Fibroblast of skin of left quadriceps (primary cell): ENCODE data around the gene PROSER2.

ENCODE experiments used
- DNase-seq, 2 experiments: peaks; one replicate each; pipeline ENCODE4 v3.0.0-alpha.2; 2013; ENCODE audit warnings: low read depth in 2 of 2

Gene PROSER2, protein sequence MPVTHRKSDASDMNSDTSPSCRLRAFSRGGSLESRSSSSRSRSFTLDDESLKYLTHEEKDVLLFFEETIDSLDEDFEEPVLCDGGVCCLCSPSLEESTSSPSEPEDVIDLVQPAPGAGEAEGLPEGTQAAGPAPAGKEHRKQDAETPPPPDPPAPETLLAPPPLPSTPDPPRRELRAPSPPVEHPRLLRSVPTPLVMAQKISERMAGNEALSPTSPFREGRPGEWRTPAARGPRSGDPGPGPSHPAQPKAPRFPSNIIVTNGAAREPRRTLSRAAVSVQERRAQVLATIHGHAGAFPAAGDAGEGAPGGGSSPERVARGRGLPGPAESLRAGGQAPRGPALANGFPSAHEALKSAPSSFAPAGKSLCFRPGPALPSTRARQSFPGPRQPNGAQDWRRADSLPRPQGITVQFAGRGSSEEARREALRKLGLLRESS

DNA sequence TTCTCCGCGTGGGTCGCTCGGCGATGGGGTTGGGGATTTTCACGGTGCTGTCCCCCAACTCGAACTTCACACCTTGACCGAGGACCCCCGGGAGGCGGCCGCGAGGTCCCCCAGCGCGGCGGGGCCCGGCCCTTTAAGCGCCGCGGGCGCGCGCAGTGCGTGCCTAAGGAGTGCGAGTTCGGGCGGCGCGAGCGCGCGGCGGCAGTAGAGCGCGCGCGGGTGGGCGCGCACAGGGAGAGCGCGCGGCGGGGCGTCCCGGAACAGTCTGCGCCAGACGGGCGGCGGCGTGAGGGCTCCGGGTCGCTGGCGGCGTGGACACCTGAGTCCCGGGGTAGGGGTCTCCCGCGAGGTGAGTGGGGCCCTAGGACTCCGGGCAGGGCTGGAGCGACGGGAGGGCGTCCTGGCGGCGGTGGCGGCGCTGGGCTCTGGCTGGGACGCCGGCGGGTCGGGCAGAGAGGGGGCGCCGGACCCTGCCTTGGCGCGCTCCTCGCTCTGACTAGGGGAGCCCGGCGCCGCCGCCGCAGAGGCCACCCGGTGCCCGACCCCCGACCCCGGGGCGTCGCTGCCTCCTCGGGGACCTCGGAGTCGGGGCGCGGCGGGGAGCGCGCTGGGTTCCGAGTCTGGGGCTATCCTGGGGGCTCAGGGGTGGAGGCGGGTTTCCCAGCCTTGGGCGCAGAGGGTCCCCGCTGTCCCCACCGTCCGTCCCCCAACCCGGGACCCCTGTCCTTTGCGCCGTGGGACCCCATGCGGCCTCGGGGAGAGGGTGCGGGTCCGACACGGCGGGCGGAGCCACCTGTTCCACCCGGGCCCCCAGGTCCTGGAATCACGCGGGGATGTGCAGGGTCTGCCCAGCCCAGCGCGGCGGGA lies at the start of gene PROSER2:
PROSER2 (plus strand) TSS at position 235 of the 867 bp plus-strand sequence. CDS start 28,722 bp downstream, outside the sequence.
- DNase-seq = no peak

DNA sequence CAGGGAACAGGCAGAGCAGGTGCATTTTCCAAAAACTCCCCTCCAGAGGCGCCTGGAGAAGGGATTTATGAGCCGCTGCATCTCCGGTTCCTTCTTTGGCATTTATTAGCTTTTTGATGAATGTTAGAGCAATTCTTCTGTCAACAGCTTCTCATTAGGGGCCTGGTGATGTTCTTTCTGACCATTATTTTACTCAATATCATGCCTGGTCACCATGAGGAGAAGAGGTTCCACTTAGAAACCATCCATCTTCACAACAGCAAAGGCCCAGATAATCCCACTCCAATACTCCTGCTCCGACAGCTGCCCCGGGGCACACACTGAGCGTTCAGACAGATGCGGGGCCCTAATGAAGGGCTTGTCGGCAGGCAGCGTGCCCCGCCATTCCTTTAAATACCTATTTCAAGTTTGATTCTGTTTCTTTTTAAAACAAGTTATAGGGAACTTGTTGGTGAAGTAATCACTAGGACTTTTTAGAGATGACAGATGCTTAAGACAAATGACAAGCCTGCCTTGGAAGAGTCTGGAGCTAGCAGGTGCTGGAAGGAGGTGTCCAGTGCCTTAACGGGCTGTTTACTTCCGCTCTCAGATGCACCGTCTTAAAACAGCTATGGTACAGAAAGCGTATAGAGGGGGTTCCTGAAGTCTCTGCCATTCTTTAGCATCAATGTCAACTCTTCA lies 49.3 kb upstream of the PROSER2 start:
- DNase-seq = no peak

DNA sequence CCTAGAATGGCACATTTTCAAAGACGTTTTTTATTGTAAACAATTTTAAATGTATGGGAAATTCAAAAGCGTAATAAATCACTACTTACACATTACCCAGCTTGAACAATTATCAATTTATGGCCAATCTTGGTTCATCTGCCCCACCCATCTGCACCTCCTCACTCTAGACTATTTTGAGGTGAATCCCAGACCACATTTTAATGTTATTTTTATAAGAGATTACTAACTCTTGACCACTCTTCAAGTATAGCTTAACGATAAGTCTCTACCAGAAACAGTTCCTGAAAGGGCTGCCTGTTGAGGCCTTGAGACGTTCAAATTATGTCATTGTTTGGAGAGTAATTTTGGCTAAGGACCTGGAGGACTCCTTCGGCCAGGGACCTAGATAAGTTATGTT lies 47.7 kb upstream of the PROSER2 start:
- DNase-seq = no peak

DNA sequence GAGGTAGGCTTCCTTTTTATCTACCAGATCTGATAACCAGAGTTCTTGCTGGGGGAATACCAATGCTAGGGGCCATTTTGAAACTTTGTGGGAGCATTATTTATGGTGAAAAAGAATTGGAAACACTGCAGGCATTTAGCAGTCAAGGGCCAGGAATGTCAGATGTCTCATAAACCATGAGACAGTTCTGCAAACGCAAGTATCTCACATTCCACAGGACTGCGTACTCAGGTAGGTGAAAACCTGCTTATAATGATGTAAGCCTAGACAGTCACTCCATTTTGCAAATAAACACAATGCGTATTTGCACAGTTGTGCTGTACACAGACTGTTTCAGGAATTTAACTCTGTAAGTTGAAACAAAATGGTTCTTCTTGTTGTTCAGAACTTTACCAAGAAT lies 47.1 kb upstream of the PROSER2 start:
- DNase-seq = no peak

DNA sequence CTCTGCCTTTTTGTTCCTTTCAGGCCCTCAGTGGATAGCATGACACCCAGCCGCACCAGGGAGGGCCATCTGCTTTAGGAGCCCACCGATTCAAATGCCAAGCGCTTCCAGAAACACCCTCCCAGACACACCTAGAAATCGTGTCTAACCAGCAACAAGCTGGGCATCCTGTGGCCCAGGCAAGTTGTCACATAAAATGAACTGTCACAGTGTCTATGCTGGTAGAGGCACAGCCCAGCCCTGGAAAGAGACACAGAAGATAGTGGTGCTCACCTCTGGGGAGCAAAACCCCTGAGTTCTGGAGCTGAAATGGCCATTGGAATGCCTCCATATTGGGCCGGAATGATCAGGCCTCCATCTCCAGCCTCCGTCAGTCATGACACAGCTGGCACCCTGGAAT lies 42.0 kb upstream of the PROSER2 start:
- no peak for DNase-seq

DNA sequence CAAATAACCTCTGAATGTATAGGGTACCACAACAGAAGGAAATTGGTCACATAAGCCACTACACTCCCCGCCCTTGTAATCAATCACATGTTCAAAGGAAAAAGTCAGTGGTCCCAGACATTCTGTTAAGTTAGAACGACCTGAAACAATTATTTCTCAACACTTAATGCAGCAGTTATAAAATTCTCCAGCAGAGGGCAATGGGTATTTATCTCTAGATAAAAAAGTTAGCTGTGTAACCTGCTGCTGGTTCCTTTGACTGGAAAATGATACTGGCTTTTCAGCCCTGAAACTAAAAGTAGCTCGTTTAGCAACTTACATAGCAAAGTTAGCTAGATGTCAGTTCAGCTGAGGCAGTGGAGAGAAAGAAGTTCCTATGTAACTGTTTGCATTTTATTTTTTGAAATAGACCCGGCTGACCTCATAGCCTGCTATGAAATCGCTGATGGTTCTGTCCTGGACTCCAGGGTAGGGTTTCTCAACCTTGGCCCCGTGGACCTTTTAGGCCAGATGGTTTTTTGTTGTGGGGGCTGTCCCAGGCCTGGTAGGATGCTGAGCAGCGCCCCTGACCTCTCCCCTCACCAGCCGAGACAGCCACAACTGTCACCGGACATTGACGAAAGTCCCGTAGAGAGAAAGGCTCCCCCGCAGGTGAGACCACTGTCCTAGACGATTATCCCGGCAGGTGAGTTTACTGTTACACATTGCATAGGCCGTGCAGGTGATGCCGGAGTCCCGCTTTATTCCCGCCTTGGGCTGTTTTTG lies 40.2 kb upstream of the PROSER2 start:
- DNase-seq = peak; percentile 17 to 30

DNA sequence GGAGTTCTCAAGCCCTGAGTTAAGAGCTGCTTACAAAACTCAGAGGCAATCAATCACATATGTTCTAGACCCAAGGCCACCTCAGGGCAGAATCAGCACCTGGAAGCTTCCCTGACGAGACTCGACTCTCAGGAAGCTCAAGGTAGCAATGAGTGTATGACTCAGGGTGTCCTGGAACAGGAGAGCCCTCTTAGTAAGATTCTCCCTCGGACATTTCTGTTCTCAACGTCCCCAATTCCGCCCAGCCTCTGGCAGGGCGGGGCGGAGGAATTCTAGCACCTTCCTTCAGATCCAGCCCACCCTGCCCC lies 39.6 kb upstream of the PROSER2 start:
- DNase-seq = no peak

DNA sequence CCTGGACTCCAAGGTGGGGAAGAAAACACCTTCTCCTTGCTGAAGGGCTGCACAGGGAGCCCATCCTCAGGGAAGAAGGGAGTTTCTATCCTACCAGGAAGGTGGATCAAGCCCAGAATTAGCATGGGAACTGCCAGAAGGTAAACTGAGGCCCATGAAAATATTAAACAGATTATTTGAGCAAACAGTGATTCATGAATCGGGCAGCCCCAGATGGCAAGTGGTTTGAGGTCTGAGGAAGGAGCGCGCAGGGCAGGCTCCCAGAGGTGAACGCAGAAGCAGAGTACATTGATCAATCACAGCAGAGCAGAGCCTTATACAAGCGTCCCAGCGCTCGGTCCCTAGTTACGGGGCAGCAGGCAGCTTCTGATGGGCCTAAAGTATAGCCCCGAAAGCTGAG lies 35.8 kb upstream of the PROSER2 start:
- DNase-seq = no peak

DNA sequence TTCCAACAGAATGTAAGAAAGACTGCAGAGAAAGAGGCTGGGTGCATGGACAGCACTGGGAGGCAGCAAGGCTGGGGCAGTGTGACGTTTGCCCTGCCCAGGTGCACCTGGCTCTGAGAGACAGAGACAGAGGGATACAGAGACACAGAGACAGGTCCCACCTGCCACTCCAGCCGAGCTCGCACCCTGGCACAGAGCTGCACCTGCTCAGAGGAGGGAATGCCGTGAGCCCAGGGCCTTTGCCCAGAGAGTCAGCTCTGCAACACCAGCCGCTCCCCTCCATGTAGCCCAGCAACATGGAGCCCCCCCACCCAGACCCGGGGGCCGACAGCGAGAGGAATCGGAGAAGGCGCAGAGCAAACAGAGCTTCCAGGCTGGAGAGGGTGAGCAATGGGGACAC lies 35.3 kb upstream of the PROSER2 start:
- DNase-seq = no peak

DNA sequence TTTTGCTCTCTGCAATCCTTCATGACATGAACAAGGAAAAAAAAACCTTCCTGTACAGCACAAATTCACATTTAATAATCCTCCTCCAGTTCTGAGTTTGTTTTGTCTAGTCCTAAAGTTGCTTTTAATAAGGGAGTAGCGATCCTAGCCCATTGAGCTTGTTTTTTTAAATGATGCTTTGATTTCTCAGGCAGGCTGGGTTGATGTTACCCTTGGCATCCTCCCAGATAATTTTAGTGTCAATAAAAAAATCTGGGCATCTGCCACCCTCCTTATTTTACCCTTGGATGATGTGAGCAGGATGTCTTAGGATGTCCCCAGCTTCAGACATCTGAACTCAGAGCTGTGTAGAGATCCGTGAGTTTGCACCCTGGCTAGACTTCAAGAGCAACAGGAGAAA lies 33.9 kb upstream of the PROSER2 start:
- DNase-seq = no peak

DNA sequence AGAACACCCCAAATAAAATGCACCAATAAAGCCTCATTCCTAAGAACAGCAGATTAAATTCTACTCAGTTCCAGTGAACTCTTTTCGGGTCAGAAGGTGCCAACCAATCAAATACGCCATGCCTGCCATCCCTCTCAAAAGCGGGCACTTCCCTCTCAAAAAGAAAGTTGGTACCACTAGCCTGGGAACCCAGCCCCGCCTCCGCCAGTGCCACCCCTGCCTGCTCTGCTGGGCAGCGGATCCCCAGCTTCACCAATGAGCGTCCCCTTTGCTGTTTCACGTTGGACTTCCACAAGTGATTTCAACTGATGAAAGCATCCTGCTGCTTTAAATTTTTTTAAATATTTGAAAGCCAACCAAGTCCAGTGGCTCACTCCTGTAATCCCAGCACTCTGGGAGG lies 33.2 kb upstream of the PROSER2 start:
- no peak for DNase-seq

DNA sequence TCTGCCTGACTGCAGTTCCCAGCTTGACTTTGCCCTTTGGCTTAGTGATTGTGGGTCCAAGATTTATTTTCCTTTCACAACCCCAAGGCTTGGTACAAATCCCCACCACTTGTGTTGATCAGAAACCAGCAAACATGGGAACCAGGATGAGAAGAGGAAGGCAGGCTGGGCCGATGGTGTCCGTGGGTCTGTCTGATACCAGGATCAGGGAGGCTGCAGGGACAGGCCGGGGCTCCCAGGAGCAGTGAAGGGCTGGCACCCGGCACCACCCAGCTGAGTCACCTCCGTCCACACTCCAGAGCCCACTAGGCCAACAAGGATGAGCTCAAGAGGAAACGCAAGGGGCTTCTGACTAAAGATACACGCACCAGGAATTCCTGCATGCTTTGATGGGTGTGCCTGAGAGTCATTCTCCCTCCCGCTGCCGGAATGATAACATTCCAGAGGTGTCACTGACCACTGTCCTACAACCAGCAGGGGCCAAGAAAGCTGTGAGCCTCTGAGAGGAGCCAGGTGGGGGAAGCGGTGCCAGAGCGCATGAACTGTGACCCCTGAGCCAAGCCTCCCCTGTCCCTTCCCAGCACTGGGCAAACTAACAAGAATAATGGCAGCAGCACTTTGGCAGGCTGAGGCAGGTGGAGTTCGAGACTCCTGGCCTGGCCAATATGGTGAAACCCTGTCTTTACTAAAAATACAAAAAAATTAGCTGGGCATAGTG lies 29.2 kb upstream of the PROSER2 start:
- no peak for DNase-seq

DNA sequence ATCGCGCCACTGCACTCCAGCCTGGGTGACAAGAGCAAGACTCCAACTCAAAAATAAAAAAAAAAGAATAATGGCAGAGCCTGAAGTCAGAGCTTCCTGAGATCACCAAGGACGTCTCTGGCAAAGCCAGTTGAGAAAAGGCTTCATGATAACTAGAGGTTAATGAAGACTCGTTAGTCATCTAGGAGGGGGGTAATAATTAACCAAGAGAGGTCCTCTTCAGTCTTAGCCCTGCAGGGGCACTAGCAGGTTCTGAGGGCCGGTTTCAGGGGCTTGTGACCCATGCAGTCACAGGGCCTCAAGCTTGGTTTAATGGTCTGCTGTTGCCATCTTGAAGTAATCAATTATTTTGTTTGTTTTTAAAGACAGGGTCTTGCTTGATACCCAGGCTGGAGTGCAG lies 28.6 kb upstream of the PROSER2 start:
- DNase-seq = no peak

DNA sequence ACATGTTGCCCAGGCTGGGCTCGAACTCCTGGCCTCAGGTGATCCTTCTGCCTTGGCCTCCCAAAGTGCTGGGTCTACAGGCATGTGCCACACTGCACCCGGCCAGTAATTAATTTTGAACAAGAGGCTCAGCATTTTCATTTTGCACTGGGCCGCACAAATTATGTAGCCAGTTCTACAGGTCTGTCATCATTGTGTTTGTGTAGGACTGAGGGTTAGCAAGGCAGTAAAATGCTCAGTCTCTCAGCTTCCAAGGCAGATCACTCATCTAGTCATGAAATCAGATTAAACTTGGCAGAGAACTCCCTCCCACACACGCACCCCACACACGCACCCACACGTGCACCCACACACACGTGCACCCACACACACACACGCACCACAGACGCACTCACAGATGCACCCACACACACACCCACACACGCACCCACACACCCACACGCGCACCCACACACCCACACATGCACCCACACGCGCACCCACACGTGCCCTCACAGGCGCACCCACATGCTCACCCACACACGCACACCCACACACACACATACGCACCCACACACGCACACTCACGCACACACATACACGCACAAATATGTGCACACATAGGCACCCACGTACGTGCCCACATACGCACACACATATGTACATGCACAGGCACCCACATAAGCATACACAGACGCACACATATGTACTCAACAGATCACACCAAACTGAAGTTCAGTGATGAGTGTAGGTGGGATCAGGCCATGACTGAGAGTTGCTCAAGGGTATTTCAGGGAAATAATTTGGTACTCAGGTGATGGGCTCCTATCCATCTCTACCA lies 27.8 kb upstream of the PROSER2 start:
- no peak for DNase-seq

DNA sequence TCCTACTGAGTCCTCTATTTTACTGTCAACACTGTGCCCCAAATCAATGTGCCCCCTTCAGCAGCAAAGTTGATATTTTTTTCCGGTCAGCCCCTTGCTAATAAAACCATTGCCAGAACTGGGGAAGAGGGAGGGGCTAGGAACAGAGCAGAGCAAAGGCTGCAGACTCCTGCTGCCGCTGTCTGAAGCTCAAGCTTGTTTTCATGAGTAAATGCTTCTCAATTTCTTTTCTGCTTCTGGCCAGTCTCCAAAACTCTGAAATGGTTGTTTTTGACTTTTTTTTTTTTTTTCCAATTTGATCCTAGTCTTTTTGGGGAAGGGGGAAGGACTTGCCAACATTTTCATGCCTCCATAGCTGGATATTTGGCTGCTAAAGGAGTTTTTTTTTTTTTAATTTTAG lies 26.7 kb upstream of the PROSER2 start:
- no peak for DNase-seq

DNA sequence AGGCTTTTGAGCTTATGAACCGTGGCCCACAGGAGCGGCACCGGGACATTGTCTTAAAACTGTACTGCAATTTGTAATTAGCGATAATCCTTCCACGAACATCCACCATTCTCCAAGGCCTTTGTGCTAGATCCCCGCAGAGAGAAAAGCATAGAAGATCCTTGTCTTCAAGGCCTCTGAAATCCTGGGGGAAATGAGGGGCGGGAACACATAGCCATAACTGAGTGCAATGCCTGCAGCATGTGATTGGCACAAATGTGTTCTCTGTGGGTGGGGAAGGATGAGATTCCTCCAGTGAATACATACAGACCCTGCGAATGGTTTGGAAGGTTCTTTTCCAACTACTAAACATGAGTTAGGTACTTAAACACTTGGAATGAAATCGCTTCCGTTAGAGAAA lies 25.9 kb upstream of the PROSER2 start:
- no peak for DNase-seq

DNA sequence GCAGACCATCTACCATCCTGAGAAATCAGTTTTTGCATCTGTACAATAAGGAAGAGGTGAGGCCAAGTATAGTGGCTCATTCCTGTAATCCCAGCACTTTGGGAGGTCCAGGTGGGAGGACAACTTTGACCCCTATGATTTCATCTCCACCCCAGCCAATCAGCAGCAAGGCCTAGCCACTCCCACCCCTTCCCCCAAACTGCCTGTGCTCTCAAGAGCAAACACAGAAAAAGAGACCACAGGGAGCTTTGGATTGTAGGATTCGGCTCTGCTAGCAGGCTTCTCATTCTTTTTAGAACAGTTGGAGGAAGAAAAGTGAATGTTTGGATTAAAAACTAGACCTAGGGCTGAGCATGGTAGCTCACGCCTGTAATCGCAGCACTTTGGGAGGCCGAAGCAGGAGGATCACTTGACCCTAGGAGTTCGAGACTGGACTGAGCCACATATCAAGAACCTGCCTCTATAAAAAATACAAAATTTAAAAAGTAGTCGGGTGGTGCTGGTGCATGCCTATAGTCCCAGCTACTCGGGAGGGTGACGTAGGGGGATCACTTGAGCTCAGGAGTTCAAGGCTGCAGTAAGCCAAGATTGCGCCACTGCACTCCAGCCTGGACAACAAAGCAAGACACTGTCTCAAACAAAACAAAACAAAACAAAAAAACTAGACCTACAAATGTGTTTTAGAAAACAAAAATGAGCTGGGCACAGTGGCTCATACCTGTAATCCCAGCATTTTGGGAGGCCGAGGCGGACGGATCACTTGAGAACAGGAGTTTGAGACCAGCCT lies 25.1 kb upstream of the PROSER2 start:
- no peak for DNase-seq

DNA sequence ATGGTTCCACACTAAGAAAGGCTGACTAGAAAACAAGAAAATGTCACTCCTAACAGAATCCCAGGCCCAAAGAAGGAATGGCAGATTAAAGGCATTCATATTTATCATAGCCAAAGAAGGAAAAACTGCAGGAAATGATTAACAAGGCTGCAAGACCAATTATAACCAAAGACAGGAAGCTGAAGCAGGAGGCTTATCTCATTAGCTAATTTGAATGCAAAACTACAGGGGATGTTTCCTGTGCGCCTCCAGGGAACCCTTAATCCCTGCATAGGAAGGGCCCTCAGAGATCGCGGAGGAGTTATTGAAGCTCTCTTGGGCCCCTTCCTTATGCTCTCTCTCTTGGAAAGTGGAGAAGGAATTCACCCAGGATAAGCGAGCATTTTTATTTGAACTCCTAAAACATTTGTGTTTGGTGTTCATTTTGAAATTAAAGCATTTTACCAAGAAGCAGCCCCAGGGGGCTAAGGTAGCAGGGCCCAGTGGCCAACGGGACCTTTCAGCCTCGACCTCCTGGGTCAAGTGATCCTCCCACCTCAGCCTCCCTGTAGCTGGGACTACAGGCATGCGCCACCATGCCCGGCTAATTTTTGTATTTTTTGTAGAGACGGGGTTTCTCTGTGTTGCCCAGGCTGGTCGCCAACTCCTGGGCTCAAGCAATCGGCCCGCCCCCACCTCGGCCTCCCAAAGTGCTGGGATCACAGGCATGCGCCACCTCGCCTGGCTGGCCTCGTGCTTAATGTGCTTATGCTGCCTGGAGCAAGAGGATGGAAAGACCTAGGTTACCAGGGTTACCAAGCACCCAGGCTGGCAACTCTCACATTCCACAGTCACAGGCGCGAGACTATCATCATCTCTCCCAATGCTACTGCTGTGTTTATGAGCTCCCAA lies 24.1 kb upstream of the PROSER2 start:
- no peak for DNase-seq

DNA sequence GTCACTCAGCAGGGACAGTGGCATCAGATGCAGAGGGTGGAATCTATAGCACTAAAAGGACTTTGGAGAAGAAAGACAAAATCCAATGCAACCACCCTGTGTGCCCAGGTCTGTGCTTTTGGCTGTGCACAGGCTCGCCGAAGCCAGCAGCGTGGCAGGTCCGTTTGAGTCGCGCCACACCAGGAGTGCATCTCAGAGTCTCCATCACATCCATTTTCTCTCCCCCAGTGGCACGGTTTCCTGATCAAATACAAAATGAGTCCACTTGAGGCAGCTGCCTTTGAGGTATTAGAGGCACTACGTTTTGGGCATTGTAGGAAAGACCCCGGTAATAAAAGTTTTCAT lies 23.4 kb upstream of the PROSER2 start:
- no peak for DNase-seq
